Measurements from ENCODE around the gene HLA-DPA1. TPM values are rescaled to one million over a fixed set of nuclear protein-coding genes. Genes with fewer than 3 reads are reported as not detected.
A peak's percentile ranks its signal among the peaks of the same experiment; 100 is the strongest.

Gene HLA-DPA1
- total and polyA plus RNA-seq, 2 donors (not counting 1 experiment from before 2014, with no cell fraction given) = 702 to 2,256 TPM

- H3K9ac ChIP-seq (ENCODE audit: low read length) = peak overlapping the region; percentile 98
- ATAC-seq (ENCODE audit: low read depth) = no peak
- no peaks in the 10 kb centered on the region for H3K9me3 ChIP-seq (ENCODE audit: control extremely low read depth in 1 of 3, control insufficient read depth in 2 of 3, insufficient read depth in 1 of 3, low read length in 2 of 3)
- no peaks in the 10 kb centered on the region for H3K27me3 ChIP-seq (replicated peaks in 1 of 4; ENCODE audit: control extremely low read depth in 1 of 4, control insufficient read depth in 3 of 4, insufficient read depth in 4 of 4, low read length in 3 of 4)
- POLR2A ChIA-PET = interaction anchor here (0.7 to 7.4 kb wide), 3 partner anchors 41 to 54 kb away, joined by 3 to 166 read pairs (median 136); no protein-coding TSS in a partner anchor
- H3K4me1 ChIP-seq (ENCODE audit: control insufficient read depth in 2 of 2, insufficient read depth in 2 of 2, low read length in 2 of 2) = peaks cover 33 to 41% of the 10 kb centered on the region in 2 donors
- intact Hi-C loops (cut with micrococcal nuclease) = no loop called here
- peak overlapping the region; percentile 81 for H3K27ac Mint-ChIP-seq
- H3K4me2 ChIP-seq (replicated peaks; ENCODE audit: low read depth, low read length, poor library complexity, severe bottlenecking) = peak overlapping the region; percentile 91
- H3K4me3 ChIP-seq (ENCODE audit: control extremely low read depth in 1 of 5, extremely low read depth in 1 of 5, insufficient read depth in 1 of 5, low read depth in 2 of 5, low read length in 4 of 5) = peak overlapping the region in 2 of 5 experiments; percentile 95 to 99
- H3K4me1 Mint-ChIP-seq = peaks cover 73% of the 10 kb centered on the region
- H3K36me3 ChIP-seq (replicated peaks in 1 of 2; ENCODE audit: control extremely low read depth in 1 of 2, control insufficient read depth in 1 of 2, extremely low read depth in 1 of 2, insufficient read depth in 2 of 2, low read length in 1 of 2) = peaks cover 6 to 88% of the 10 kb centered on the region in 2 experiments
- no peak for DNase-seq
- no peaks in the 10 kb centered on the region for H3K9me3 Mint-ChIP-seq (ENCODE audit: insufficient read depth)
- H3K27ac ChIP-seq (ENCODE audit: low read length in 2 of 2) = peak overlapping the region; percentile 45 to 96
- peaks cover 6% of the 10 kb centered on the region for H4K20me1 ChIP-seq (ENCODE audit: control insufficient read depth, insufficient read depth, low read length, poor library complexity, severe bottlenecking)
- TF ChIP-seq, protein P1, sequence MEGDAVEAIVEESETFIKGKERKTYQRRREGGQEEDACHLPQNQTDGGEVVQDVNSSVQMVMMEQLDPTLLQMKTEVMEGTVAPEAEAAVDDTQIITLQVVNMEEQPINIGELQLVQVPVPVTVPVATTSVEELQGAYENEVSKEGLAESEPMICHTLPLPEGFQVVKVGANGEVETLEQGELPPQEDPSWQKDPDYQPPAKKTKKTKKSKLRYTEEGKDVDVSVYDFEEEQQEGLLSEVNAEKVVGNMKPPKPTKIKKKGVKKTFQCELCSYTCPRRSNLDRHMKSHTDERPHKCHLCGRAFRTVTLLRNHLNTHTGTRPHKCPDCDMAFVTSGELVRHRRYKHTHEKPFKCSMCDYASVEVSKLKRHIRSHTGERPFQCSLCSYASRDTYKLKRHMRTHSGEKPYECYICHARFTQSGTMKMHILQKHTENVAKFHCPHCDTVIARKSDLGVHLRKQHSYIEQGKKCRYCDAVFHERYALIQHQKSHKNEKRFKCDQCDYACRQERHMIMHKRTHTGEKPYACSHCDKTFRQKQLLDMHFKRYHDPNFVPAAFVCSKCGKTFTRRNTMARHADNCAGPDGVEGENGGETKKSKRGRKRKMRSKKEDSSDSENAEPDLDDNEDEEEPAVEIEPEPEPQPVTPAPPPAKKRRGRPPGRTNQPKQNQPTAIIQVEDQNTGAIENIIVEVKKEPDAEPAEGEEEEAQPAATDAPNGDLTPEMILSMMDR (IDR thresholded peaks at IDR 0.05) = no peak
- TF ChIP-seq EZH2 (IDR thresholded peaks at IDR 0.05; ENCODE audit: borderline replicate concordance, insufficient read depth, low read depth, low read length, poor library complexity, severe bottlenecking) = no peak
- WGBS (ENCODE audit: insufficient coverage) = 93% methylated on average over 8 of the region's 10 CpGs
- no peak overlapping the region for H2AFZ ChIP-seq (ENCODE audit: insufficient read depth, low read depth, low read length, poor library complexity, severe bottlenecking)
- H3K79me2 ChIP-seq (ENCODE audit: control insufficient read depth, insufficient read depth, low read length) = peaks cover 62% of the 10 kb centered on the region
- CTCF ChIA-PET = interaction anchor here (1.7 to 23.5 kb wide), 3 partner anchors 13 to 56 kb away, joined by 4 to 576 read pairs (median 29); partner anchors contain the start of gene HLA-DOA
- peak overlapping the region; percentile 96 for H3K4me3 Mint-ChIP-seq
- no peaks in the 10 kb centered on the region for H3K27me3 Mint-ChIP-seq
Measured at GRCh38 chr6:33069021-33069738, 4.3 kb downstream of the HLA-DPA1 start.
